ENCODE results near the gene SPDYE1. TPM values are rescaled to one million over a fixed set of nuclear protein-coding genes. Genes with fewer than 3 reads are reported as not detected.
"Not testable (repeated sequence)": the region's sequence is repeated elsewhere in the genome, so short reads cannot be mapped to it uniquely, and the experiment has no call there.

The SPDYE1 gene
- total RNA-seq, 1 donor from 2014 or later, result not detected

DNA sequence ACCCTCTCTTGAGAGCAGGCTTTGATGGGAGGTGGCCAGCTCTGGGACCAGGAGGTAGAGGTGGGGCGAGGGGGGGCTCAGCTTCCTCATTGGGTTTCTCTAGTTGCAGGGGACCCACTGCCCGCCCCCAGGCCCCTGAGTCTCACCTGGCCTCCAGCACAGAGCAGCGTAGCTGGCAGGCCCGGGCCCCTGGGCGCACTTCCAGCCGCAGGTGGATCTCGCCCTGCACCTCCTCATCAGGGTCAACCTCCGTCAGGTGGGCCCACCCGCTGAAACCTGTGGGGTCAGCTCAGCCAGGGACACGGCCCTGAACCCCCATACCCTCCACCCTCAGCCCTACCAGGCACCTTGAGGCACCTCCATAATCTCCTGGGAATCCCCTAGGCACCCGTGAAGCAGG is 28.1 kb upstream of the SPDYE1 start:
- DNase-seq (ENCODE audit: extremely low spot score in 2 of 2); H3K27me3 ChIP-seq; H3K4me1 ChIP-seq; intact Hi-C loops (cut with DNase I); H3K36me3 ChIP-seq; H3K9me3 ChIP-seq; H3K4me3 ChIP-seq; H3K27ac ChIP-seq: not testable (repeated sequence)

DNA sequence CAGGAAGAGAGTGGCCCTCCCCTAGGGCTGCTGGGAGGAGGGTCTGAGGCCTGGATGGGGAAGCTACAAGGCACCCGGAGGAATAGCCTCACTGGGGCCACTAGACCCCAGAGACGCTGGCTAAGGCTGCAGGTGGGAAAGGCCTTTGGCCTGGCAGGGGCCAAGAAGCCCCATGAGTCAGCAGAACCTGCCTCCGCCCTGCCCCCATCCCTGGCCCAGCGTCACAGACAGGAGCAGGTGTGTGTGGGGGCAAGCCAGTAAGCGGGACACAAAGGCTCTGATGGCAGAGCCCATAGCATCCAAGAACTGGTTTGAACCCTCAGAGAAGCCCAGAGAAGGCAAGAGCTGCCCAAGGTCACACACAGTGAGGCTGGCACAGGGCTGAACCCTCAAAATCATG is 27.0 kb upstream of the SPDYE1 start:
- intact Hi-C loops (cut with DNase I); H3K9me3 ChIP-seq; H3K4me1 ChIP-seq; H3K27ac ChIP-seq; H3K4me3 ChIP-seq; DNase-seq (ENCODE audit: extremely low spot score in 2 of 2); H3K36me3 ChIP-seq; H3K27me3 ChIP-seq: not testable (repeated sequence)

DNA sequence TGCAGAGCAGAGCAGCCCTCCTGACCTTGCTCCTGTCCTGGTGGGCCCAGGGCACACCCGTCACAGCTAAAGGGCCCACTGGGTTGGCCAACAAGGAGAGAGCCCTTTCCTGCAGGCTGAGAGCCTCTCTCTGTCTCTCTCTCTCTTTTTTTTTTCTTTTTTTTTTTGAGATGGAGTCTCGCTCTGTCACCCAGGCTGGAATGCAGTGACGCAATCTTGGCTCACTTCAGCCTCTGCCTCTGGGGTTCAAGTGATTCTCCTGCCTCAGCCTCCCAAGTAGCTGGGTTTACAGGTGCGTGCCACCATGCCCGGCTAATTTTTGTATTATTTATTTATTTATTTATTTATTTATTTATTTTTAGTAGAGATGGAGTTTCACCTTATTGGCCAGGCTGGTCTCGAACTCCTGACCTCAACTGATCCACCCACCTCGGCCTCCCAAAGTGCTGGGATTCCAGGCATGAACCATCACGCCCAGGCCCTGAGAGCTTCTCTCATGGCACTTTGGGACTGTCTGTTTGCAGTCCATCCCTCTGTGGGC is 23.6 kb upstream of the SPDYE1 start:
- H3K9me3 ChIP-seq; H3K4me1 ChIP-seq; H3K4me3 ChIP-seq; H3K27me3 ChIP-seq; intact Hi-C loops (cut with DNase I); H3K27ac ChIP-seq; DNase-seq (ENCODE audit: extremely low spot score in 2 of 2); H3K36me3 ChIP-seq: not testable (repeated sequence)

DNA sequence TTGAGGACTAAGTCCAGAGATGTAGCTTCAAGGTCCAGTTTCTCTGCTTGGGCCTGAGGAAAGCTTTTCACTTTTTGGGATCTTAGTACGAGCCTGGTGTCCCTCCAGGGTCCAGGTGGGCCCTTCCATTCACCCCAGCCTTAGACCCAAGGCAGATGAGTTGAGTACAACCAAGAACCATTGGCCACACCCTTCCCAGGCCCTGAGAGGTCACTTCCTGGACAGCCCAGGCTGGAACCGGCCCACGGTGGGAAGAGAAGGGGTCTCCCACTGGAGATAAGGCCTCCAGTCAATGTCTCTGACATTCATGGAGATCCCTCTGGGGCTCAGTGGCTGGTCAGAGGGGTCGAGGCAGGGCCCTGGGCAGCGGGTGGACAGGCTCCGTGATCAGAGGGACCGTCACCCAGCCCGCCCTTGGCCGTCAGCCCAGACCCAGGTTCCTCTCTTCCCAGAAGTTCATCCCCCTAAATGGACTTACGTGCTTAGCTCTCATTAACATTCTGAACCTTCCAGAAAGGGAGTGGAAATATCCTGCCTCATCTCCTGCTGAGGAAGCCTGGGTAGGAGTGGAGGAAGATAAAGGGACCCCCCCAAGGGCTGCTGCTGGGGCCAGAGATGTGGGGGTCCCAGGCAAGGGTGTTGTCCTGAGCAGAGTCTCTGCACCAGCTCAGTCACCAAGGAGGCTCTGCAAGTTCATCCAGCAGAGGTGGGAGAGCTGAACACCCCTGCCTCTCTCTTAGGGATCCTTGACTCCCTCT is 22.8 kb upstream of the SPDYE1 start:
- H3K4me1 ChIP-seq; H3K36me3 ChIP-seq; DNase-seq (ENCODE audit: extremely low spot score in 2 of 2); H3K27me3 ChIP-seq; H3K27ac ChIP-seq; H3K9me3 ChIP-seq; intact Hi-C loops (cut with DNase I); H3K4me3 ChIP-seq: not testable (repeated sequence)

DNA sequence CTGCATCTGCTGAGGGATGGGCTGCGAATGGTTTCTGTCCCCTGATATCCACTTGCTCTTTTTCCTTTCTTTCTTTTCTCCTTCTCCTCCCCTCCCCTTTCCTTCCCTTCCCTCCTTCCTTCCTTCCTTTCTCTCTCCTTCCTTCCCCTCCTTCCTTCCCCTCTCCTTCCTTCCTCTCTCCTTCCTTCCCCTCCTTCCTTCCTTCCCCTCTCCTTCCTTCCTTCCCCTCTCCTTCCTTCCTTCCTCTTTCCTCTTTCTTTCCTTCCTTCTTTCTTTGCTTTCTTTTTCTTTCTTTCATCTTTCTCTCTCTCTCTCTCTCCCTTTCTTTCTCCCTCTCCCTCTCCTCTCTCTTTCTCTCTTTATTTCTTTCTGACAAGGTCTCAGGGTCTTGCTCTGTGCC is 20.2 kb upstream of the SPDYE1 start:
- no peak overlapping the region for H3K4me3 ChIP-seq
- TF ChIP-seq POLR2AphosphoS5 (IDR thresholded peaks at IDR 0.05; ENCODE audit: insufficient read depth in 1 of 2, low read depth in 1 of 2) (no peak), POLR2A (IDR thresholded peaks at IDR 0.05) (no peak)
- TF ChIP-seq, protein P1, sequence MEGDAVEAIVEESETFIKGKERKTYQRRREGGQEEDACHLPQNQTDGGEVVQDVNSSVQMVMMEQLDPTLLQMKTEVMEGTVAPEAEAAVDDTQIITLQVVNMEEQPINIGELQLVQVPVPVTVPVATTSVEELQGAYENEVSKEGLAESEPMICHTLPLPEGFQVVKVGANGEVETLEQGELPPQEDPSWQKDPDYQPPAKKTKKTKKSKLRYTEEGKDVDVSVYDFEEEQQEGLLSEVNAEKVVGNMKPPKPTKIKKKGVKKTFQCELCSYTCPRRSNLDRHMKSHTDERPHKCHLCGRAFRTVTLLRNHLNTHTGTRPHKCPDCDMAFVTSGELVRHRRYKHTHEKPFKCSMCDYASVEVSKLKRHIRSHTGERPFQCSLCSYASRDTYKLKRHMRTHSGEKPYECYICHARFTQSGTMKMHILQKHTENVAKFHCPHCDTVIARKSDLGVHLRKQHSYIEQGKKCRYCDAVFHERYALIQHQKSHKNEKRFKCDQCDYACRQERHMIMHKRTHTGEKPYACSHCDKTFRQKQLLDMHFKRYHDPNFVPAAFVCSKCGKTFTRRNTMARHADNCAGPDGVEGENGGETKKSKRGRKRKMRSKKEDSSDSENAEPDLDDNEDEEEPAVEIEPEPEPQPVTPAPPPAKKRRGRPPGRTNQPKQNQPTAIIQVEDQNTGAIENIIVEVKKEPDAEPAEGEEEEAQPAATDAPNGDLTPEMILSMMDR (IDR thresholded peaks at IDR 0.05), result no peak
- no peaks in the 10 kb centered on the region for H3K36me3 ChIP-seq
- H3K4me1 ChIP-seq, result no peaks in the 10 kb centered on the region
- intact Hi-C loops (cut with DNase I), result no loop called here
- H3K27ac ChIP-seq, result no peak overlapping the region
- DNase-seq (ENCODE audit: extremely low spot score in 2 of 2), result no peak
- H3K27me3 ChIP-seq, result no peaks in the 10 kb centered on the region
- no peaks in the 10 kb centered on the region for H3K9me3 ChIP-seq

DNA sequence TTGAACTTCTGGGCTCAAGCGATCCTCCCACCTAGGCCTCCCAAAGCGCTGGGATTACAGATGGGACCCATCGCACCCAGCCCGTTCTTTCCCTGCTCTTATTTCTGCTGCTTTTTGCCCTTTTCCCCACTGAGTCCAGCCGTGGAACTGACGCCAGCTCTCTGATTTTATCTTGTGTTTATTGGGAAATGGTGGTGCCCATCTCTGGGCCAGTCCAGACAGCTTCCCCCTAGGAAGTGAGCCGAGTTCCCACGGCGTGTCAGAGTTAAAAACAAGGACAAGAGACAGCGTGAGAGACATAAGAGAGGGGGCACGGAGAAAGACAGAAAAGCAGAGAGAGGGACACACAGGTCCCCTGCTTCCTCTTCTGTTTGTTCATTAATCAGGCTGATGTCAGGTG is 19.6 kb upstream of the SPDYE1 start:
- H3K9me3 ChIP-seq, result not testable (repeated sequence)

DNA sequence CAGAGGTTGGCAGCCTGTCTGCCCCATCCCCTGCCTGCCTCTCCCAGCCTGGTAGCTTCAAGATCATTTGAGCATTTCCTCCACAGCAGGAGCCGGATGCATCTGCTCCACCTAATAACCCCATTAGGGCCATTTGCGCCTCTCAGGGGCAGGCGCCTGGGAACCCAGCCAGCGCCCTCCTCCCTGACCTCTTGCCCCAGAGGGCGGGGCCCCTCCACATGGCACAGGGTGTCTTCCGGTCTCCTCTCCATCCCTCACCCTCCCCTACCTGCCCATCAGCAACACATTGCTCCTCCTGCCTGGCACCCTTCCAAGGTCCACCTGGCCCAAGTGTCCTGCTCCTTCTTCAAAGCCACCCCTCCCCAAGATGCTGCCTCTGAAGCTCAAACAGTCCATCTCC is 14.8 kb upstream of the SPDYE1 start:
- H3K4me3 ChIP-seq; intact Hi-C loops (cut with DNase I); H3K27me3 ChIP-seq; DNase-seq (ENCODE audit: extremely low spot score in 2 of 2); H3K4me1 ChIP-seq; H3K9me3 ChIP-seq; H3K36me3 ChIP-seq; H3K27ac ChIP-seq: not testable (repeated sequence)

More for the DNA sequence above, 19.6 kb upstream of the SPDYE1 start:
- H3K27ac ChIP-seq; DNase-seq (ENCODE audit: extremely low spot score in 2 of 2); H3K4me3 ChIP-seq; intact Hi-C loops (cut with DNase I); H3K36me3 ChIP-seq; H3K4me1 ChIP-seq; H3K27me3 ChIP-seq: not testable (repeated sequence)

DNA sequence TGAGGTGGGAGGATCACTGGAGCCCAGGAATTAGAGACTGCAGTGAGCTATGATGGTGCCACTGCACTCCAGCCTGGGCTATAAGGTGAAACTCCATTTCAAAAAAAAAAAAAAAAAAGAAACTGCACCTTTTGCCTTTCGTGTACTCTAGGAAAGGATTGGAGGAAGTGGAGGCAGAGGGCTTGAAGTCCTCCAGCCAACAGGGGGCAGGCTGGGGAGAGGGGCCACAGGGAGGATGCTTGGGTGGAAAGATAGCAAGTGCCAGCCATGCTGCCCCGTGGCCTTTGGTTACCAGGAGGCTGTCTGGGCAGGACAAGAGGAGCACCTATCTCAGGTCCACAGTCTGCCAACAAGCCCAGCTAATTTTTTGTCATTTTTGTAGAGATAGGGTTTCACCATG is 14.0 kb upstream of the SPDYE1 start:
- H3K27ac ChIP-seq; H3K36me3 ChIP-seq; H3K4me3 ChIP-seq; H3K9me3 ChIP-seq; H3K4me1 ChIP-seq; H3K27me3 ChIP-seq; DNase-seq (ENCODE audit: extremely low spot score in 2 of 2); intact Hi-C loops (cut with DNase I): not testable (repeated sequence)

All from vagina (tissue), 2 donors.